Measurements from ENCODE around the gene TK2.

Gene TK2

GRCh38 chr16:66481943-66482390 is 68.0 kb downstream of the TK2 start:
- no peak for DNase-seq (ENCODE audit: low read depth)

- DNase-seq (ENCODE audit: low read depth): no peak
Observed at GRCh38 chr16:66481081-66481942, 68.6 kb downstream of the TK2 start.

DNA sequence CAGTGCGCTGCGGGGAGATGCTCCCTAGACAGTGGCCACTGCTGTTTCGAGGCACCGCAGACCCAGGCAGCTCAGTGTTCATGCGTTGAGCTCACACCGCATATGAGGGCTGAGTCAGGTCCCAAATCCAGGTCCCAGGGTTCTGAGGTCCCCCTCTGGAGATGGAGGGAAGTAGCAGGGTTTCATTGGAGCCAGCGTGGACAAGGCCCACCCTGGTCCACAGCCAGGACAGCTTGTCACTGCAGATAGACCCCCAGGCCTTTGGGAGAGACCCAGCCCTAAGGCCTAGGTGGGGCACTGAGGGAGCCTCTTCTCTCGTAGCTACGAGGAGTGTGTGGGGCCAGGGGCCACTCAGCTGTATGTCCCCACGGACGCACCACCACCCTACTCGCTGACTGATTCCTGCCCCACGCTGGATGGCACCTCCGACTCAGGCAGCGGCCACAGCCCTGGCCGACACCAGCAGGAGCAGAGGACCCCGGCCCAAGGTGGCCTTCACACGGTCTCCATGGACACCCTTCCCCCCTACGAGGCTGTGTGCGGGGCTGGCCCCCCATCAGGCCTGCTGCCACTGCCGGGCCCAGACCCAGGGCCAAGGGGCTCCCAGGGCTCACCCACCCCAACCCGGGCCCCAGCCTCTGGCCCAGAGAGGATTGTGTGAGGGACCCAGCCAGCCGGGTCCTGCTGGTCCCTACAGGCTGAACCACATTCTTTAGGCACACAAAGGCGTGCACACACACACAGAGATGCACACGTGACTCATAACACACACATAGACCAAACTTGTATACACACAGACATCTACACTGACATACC is 69.4 kb downstream of the TK2 start:
- no peak for DNase-seq (ENCODE audit: low read depth)

DNA sequence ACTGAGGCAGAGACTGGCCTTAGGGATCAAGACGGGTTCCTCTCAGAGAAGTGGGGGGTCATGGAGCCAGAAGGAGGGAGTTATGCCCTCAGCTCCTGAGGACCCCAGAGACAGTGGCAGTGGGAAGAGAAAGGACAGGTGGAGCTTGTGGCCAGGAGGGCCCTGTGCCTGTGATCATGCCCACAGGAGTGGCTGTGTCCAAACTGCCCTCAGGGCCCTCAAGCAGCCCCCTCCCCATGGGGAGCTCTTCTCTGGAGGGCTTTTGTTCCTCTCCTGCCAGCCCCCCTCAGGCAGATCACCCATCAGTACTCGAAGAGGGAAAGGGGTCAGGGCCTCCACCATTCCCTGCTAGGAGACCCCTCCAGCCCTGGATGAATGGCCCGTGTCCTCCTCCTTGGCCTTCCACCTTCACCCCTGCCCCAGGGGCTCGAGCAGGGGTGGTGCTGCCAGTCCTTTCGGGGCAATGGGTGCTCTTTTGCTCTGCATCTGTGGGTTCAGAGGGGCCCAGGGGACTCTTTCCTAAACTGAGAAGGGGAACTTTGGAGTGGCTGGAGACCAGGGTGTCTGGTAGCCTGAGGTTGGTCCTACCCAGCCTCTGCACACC is 70.2 kb downstream of the TK2 start:
- DNase-seq (ENCODE audit: low read depth): no peak

DNA sequence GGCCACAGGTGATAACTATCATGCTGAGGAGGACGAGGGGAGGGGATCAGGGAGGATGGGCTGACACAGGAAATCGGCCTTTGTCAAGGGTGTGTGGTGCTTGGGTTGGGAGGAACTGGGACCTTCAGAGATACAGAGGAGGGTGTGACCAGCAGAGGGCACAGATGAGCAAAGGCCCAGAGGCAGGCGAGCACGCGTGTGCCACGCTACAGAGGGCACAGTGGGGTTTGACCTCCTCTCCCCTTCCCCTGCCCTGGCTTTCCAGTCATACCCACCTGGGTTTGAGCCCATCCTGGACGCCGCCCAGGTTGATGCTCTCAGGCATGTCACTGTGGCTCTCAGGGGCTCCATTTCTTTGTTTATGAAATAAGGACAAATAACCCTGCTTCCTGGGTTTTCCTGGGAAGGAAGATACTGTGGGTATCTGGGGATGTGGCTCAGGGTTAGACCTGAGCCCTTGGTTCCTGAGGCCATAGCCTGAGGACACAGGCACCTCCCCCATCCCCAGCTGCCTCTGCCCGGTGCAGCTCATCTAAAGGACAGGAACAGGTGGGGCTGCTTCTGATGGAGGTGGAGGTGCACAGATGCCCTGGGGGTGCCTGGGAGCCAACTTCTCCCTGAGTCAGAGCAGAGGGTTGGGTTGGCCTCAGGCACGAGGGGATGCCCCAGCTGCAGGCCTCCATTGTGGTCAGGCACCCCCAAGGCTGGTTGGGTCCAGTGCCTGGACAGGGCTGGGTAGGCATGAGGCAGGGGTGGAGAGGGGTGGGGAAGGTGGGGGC is 71.0 kb downstream of the TK2 start:
- DNase-seq (ENCODE audit: low read depth): peak; percentile 64

GRCh38 chr16:66477028-66477515 is 72.8 kb downstream of the TK2 start:
- no peak for DNase-seq (ENCODE audit: low read depth)

- DNase-seq (ENCODE audit: low read depth): no peak
Observed at GRCh38 chr16:66476328-66477027, 73.4 kb downstream of the TK2 start.

DNA sequence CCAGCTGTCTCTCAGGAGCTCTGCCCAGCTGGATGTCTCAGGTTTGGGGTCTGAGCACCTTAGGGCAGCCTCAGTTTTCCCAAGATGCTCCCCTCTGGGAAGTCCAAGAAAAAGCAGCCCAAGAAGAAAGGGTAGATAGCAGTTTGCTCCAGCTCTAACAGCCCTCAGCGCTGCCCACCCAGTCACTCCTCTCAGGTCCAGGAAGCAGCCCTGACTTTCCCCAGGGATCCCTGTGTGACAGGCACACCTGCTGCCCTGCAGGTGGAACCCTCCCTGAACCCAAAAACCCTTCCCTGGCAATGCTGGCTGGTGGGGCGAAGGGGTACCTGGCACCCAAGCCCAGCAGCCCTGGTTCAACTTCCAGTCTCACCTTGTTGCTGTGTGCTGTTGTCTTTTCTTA is 74.7 kb downstream of the TK2 start:
- no peak for DNase-seq (ENCODE audit: low read depth)

DNA sequence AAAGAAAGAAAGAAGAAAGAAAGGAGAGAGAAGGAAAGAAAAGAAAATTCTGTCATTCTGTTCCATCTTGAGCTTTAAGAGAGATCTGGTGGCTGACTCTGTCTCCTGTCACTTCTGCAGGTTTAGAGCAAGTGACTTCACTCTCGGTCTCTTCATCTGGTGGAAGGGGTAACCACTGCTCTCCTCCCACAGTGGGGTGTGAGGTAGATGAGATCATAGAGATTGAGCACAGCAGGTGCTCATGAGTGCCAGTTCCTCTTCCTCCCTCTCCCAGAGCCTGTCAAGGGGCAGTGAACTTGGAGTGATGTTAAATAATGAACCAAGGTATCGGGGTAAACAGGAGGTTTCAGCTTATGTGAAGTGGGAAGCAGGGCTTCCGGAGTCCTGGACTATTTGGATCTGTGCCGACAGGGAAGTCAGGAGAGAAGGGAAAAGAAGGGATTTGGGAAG is 75.1 kb downstream of the TK2 start:
- DNase-seq (ENCODE audit: low read depth): peak; percentile 21

DNA sequence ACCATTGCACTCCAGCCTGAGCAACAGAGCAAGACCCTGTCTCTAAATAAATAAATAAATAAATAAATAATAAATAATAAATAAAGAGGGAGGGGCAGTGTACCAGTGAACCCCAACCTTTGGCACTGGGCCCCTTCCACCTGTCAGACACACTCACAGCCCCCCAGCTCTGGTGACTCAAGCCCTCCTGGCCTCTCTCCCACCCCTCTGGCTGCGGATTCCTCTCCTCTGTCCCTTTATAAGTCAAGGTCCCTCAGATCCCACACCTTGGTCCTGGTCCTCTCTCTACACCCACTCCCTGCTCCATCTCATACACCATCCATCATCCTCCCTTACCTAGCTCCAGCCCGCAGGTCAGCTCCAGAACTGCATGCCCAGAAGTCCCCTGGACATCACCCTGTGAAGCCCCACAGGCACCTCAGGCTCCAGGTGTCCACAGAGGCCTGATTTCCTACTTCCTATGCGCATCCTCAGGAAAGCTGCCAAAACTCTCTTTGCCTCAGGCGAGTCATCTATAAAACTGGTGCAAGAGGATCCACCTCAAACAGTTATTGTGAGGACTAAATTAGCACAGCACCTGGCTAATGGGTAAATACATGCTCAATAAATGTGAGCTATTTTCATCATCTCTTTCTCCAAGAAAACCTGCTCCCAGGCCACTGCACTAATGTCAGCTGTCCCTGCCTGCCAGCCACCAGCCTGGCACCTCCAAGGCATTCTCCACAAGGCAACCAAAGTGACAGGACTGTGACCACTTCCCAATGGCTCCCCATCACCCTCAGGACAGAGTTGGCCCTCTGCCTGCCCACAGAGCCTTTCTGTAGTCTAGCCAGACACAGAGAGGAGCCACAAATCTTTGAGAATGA is 76.0 kb downstream of the TK2 start:
- no peak for DNase-seq (ENCODE audit: low read depth)

DNA sequence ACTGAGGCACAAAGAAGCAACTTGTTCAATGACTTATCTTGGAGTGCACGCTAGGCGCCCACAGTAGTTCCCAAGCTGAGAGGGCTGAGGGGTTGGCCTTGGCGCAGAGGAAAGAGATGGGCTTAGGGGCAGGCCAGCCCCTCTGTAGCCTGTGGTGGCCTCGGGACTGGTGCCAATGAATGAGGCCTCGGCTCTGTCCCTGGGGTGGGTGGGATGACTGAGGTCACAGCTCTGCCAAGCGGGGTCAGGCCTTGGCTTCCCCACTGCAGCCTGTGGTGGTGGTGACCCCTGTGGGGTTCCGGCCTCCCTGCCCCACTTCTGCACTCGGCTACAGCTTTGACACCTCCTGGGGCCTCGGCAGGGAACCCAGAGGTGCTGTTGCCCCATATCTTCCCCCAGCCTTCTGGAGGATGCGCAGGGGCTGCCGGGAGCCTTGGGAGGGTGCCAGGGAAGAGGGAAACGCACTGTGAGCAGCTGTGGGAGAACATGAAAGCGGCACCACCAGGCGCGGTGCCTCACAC is 76.8 kb downstream of the TK2 start:
- no peak for DNase-seq (ENCODE audit: low read depth)

DNA sequence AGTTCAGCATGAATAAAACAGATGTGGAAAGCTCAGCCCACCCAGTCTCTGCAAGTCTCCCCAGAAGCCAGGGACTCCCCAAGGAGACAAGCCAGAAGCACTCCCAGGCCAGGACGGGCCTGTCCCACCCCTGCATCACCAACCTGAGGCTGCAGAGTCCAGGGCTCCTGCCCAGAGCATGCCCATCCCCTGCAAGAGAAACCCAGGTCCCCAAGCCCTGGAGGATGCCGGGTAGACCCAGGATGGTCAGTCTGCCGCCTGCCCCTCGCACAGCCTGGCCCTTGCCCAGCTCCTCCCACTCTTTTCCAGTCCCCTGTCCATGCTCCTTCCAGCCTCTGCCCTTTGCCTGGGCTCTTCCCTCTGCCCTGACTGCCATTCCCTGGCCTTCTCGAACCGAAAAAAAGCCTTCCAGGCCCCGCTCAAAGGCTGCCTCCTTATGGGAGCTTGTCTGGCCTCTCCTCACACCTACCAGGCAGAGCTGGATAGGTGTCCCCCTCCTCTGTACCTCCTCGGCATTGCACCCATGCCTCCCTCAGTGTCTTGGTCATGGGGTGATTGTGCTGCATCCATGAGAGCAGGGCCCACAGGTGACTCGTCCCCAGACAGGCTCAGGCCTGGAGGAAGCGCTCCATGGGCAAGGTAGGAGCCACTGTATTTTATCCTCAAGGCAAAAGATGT is 78.1 kb downstream of the TK2 start:
- DNase-seq (ENCODE audit: low read depth): no peak

DNA sequence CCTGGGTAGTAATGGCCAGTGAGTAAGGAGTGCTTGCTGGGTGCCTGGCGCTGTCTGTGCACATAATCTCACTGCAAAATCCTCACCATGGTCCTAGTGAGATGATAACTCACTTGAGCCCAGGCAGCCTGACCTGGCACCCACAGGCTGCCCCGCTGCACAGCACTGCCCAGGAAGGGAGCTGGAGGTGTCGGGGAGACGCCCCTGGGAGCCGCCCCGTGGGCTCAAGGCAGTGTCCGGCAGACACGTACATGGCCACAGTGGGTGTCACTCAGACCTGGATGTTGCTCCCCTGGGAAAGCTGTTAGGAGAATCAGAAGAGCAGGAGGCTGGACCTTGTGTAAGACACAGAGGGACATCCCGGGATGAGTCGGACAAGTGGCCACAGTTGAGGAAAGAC is 78.7 kb downstream of the TK2 start:
- no peak for DNase-seq (ENCODE audit: low read depth)

DNA sequence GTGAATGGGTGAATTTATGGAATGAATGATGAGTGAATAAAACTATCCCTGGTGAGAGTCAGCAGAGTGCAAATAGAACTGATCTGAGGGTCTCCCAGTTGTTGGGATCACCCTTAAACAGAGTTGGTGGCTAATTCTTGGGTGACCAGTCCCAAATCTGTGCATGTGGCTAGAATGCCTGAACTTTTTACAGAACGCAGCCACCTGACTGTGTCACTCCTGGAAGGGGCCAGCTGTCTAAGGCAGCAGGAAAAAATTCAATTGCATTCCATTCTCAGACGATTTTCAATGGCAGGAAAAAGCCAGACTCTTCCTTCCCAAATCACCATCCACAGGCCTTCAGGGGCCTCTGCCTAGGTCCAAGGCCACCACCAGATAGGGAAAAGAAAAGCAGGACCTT is 79.4 kb downstream of the TK2 start:
- no peak for DNase-seq (ENCODE audit: low read depth)

DNA sequence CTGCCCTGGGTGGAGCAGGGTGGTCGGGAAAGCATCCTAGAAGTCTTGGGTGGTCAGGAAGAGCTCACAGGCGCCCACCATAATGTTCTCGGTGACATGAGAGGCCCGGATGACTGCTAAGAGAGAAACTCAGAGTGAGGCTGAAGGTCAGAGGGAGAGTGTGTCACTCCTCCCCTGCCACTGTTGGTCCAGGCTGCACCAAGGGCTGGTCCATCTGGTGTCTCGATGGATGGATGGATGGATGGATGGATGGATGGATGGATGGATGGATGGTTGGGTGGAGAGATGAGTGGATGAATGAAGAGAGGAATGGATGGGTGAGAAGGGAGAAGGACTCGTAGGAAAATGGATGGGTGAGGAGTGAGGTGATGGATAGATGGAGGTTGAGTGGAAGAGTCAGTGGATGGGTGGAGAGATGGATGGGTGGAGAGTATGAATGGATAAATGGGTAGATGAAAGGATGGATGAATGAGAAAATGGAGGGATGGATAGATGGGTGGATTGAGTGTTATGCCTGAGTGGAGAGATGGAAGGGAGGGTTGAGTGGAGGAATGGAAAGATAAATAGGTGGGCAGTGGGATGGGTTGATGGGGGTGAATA is 79.9 kb downstream of the TK2 start:
- DNase-seq (ENCODE audit: low read depth): no peak

DNA sequence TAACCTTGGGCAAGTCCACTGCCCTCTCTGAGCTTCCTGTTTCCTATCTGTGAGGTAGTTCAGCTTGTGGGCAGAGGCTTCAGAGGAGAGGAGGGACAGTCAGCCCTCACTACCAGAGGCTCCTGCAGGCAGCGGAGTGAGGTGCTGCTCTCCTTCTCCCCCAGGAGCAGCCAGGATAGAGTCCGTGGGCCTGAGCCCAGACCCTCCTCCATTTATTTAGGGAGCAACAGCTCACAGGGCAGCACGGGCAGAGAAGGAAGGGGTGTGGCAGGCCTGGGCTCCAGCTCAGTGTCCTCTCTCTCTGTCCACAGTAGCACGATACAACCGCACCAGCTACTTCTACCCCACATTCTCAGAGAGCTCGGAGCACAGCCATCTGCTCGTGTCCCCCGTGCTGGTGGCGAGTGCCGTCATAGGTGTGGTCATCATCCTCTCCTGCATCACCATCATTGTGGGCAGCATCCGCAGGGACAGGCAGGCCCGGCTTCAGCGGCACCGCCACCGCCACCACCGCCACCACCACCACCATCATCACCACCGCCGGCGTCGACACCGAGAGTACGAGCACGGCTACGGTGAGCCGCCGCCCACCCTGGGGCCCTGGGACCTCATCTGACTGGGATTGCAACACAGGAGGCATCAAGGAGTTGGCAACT is 80.5 kb downstream of the TK2 start:
- no peak for DNase-seq (ENCODE audit: low read depth)

DNA sequence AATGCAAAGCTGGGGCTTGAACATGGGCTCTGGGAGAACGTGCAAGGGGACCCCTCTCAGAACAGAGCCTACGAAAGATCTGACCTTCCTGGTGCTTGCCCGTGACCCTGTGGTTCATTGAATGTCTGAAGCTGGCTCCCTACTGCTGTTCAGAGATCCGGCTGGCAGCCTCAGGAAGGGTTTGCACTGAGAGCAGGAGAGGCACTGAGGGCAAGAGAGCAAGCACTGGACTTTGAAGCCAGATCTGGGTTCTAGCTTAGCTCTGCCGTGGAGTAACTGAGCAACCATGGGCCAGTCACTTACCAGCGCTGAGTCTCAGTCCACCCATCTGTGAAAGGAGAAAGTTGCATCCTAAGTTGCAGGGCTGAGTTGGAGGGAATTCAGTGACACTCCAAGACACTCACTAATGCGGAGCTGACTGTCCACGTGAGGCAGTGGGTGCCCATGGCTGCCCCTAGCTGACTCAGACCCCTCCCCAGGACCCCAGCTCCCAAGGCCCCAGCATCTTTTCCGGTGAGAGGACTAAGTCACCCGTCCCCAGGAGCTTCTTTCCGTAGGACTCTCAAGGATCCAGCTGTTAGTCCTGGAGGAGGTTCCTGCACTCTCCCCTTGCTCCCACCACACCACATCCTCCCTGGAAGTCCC is 81.5 kb downstream of the TK2 start:
- no peak for DNase-seq (ENCODE audit: low read depth)

DNA sequence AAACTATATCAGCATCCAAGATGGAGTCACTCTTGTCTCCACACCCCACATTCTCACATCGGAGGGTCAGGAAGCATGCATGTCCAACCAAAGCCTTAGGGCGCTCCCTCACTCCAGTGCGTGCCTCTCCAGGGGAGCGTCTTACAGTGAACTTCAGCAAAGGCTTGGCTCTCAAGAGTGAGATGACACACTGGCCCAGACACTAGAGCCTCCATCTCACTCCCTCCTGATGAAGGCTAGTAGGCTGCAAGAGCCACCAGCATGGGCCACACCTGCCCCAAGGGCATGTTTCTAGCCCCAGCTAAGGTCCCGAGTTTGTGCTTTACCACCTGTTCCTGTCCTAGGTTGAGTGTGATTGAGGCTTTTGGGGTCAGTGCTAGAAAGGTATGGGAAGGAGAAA is 82.3 kb downstream of the TK2 start:
- no peak for DNase-seq (ENCODE audit: low read depth)

Data from activated T-helper 1 cell treated with Interleukin-2 at 50 U/mL for 16 hours (primary cell).